HG02571 (cell line): ENCODE measurements around the gene GSTCD.
"Not testable (repeated sequence)": the region's sequence is repeated elsewhere in the genome, so short reads cannot be mapped to it uniquely, and the experiment has no call there.

Experiments
- ATAC-seq: cut with Tn5 transposase; IDR thresholded peaks from one replicate; pipeline ENCODE4 v1.9.1; 2021; ENCODE audit warnings: mild to moderate bottlenecking, moderate library complexity; ENCODE audit not compliant: unreplicated experiment

The GSTCD gene

GRCh38 chr4:105708181-105709080 is at the start of gene GSTCD, which contains the start of gene INTS12:
Gene GSTCD (plus strand): TSS chr4:105708784. CDS start chr4:105717614, 8,830 bp downstream.
Gene INTS12 (minus strand): TSS chr4:105708689. CDS start chr4:105700005, 8,684 bp downstream.
- ATAC-seq = peak; percentile 83

- no peak for ATAC-seq
These were observed 49.4 kb upstream of the GSTCD start for GRCh38 chr4:105659190-105659589.

- ATAC-seq = no peak
These were observed 47.6 kb upstream of the GSTCD start for GRCh38 chr4:105661028-105661427.

- ATAC-seq = no peak
These were observed 45.5 kb upstream of the GSTCD start for GRCh38 chr4:105662935-105663675.

GRCh38 chr4:105666693-105667092 is 41.9 kb upstream of the GSTCD start:
- ATAC-seq = no peak

GRCh38 chr4:105670684-105671083 is 37.9 kb upstream of the GSTCD start:
- ATAC-seq = no peak

GRCh38 chr4:105671301-105671700 is 37.3 kb upstream of the GSTCD start:
- ATAC-seq = no peak

- no peak for ATAC-seq
These were observed 34.6 kb upstream of the GSTCD start for GRCh38 chr4:105674011-105674410.

- ATAC-seq = no peak
These were observed 30.9 kb upstream of the GSTCD start for GRCh38 chr4:105677709-105678108.

- no peak for ATAC-seq
These were observed 29.4 kb upstream of the GSTCD start for GRCh38 chr4:105679186-105679585.

GRCh38 chr4:105683038-105683437 is 25.5 kb upstream of the GSTCD start:
- no peak for ATAC-seq

- no peak for ATAC-seq
These were observed 22.0 kb upstream of the GSTCD start for GRCh38 chr4:105686571-105686970.

GRCh38 chr4:105694812-105695211 is 13.8 kb upstream of the GSTCD start:
- ATAC-seq = not testable (repeated sequence)

- not testable (repeated sequence) for ATAC-seq
These were observed 12.8 kb upstream of the GSTCD start for GRCh38 chr4:105695832-105696231.

GRCh38 chr4:105698607-105699006 is 10.0 kb upstream of the GSTCD start:
- ATAC-seq = no peak

- no peak for ATAC-seq
These were observed 803 bp upstream of the GSTCD start for GRCh38 chr4:105707782-105708180.

GRCh38 chr4:105709081-105709450 is 482 bp downstream of the GSTCD start:
- peak; percentile 31 for ATAC-seq

GRCh38 chr4:105710012-105710600 is 1.5 kb downstream of the GSTCD start:
- ATAC-seq = no peak

- ATAC-seq = no peak
These were observed 2.1 kb downstream of the GSTCD start for GRCh38 chr4:105710678-105711077.

GRCh38 chr4:105712766-105713165 is 4.2 kb downstream of the GSTCD start:
- ATAC-seq = no peak

- peak; percentile 63 for ATAC-seq
These were observed 5.5 kb downstream of the GSTCD start for GRCh38 chr4:105714071-105714521.
